IPS-18c (cell line): ENCODE results near the gene ZC3H12C.
"Not testable (repeated sequence)": the region's sequence is repeated elsewhere in the genome, so short reads cannot be mapped to it uniquely, and the experiment has no call there.

ENCODE experiments used
- H3K4me3 ChIP-seq: 2 replicates; pipeline ENCODE4 v1.7.0; 2013; ENCODE audit warnings: low read depth, mild to moderate bottlenecking, low read length, moderate library complexity; ENCODE audit not compliant: insufficient read depth
- H3K9me3 ChIP-seq: one replicate; pipeline ENCODE4 v1.6.1; 2013; ENCODE audit warnings: mild to moderate bottlenecking, low read length, moderate library complexity; ENCODE audit not compliant: control insufficient read depth, insufficient read depth

Gene ZC3H12C

DNA sequence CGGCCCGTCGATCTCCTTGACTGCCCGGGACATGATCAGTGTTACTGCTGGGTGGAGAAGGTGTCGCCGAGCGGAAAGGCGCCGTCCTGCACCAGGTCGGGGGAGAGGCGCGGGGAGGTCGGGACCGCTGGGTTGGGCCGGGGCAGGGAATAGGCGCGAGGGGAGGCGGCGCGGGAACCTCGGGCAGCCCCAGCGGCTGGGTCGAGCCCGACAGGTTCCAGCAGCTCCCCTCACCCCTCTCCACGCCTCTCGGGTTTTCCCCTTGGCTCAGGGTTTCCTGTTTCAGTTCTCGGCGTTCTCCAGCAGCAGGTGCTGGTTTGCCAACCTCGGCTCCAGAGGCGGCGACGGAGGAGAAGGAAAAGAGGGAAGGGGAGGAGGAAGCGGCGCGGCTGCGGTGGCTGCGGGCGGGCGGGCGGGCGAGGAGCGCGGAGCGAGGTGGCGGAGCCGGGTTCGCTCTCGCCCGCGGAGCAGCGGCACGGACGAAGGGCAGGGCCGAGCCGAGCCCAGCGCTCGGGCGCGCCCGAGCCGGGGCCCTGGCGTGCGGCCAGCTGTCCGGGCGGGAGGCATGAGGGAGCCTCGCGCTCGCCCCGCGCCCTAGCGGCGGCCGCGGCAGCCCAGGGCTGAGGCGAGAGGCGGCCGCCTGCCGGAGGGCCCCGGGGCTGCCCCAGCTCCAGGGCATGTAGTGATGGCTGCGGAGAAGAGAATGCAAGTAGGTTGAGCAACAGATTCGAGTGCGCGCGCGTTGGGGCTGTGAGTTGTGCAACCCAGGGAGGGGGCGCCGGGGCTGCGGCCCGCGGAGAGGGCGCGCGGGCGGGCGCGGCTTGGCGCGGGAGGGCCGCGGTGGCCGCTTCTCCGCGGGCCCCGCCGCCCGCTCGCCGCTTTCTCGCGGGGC is at the start of gene ZC3H12C:
Gene ZC3H12C (plus strand): TSS at position 878 of the 892 bp plus-strand sequence. CDS start 20 bp downstream, outside the sequence.
- no peaks in the 10 kb centered on the region for H3K9me3 ChIP-seq
- peak within 1 kb of the TSS; percentile 80 for H3K4me3 ChIP-seq

DNA sequence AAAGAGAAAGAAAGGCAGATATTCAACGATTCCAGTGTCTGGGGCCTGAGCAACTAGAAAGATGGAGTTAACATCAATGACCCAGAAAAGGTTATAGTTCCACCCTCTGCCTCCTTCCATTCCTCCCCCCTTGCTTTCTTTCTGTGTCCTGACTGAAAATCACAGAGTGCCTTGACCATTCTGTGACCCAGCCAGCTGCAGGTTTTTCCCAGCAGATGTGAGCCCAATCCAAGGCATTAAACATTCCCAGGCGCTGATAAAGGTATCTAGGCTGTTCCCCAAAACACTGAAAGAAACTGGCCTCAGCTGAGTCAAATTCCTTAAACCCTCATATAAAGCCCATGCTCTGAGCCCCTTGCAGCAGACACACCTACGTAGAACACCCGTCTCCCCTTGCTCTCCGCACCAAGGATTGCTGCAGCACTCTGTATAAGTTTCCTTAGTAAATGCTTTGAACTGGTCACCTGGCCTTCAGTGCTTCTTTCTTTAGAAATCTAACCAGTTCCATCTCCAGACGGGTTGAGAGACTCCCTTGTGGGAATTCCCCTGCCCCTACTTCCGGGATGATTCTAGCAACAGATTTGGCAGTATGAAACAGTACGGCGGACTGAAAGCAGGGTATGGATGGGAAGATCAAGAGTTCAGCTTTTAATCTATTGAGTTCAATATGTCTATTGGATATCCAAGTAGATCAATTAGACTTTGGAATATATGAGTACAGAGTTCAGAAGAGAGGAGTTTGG is 48.8 kb upstream of the ZC3H12C start:
- Histone ChIP-seq H3K9me3 (no peaks in the 10 kb centered on the region), H3K4me3 (no peak overlapping the region)

DNA sequence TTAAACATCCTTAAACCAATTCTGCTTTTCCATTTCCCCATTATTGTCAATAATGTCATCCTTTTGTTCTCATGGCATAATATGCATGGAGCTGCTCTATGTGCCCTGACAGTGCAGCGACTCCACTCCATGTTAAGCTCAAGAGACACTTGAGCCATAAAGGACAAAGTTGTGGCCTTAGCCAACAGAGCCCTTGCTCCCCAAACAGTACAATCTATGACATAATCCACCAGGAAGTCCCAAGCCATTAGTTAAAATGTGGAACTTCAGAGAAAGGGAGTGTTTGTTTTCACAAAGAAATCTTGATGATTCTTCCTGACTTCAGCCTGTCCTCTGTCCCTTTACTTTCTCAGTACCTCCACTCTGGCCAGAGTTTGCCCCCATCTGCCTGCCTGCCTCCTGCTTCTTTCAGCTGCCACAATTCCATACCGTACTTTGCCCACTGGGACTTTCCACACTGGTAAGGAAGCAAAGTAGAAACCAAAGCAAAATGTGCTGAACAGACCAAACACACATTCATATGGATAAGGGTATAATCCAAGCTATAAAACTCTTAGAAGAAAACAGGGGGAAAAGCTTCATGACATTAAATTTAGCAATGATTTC is 46.3 kb upstream of the ZC3H12C start:
- H3K4me3 ChIP-seq, result no peak overlapping the region
- no peaks in the 10 kb centered on the region for H3K9me3 ChIP-seq

DNA sequence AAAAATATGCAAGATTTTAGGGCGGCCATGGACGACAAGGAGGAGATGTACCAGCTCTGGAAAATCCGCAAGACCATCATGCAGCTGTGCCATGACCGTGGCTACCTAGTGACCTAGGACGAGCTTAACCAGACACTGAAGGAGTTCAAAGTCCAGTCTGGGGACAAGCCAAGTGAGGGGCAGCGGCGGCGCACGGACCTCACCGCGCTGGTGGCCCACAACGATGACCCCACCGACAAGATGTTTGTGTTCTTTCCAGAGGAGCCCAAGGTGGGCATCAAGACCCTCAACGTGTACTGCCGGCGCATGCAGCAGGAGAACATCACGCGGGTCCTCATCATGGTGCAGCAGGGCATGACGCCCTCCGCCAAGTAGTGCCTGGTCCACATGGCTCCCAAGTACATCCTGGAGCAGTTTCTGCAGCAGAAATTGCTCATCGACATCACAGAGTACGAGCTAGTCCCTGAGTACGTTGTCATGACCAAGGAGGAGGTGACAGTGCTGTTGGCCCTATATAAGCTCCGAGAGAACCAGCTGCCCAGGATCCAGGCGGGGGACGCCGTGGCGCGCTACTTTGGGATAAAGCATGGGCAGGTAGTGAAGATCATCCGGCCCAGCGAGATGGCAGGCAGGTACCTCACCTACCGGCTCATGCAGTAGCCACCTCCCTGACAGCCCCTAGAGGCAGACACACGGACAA is 43.5 kb upstream of the ZC3H12C start:
- Histone ChIP-seq H3K4me3 (no peak overlapping the region), H3K9me3 (peaks cover 6% of the 10 kb centered on the region)

DNA sequence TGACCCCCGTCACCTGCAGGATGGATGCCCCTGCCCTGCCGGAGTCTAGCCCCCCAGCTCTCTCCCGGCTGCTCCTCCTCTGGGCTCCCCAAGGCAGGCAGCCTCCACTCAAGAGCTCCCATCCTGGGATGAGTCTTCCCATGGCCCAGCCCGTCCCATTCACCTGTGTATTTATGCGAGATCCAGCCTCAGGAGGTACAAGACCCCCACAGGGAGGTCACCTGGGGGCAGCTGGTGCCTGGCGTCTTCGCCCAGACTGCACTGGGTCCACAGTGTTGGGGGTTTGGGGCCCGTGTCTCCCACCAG is 43.0 kb upstream of the ZC3H12C start:
- Histone ChIP-seq H3K9me3 (peaks cover 6% of the 10 kb centered on the region), H3K4me3 (no peak overlapping the region)

DNA sequence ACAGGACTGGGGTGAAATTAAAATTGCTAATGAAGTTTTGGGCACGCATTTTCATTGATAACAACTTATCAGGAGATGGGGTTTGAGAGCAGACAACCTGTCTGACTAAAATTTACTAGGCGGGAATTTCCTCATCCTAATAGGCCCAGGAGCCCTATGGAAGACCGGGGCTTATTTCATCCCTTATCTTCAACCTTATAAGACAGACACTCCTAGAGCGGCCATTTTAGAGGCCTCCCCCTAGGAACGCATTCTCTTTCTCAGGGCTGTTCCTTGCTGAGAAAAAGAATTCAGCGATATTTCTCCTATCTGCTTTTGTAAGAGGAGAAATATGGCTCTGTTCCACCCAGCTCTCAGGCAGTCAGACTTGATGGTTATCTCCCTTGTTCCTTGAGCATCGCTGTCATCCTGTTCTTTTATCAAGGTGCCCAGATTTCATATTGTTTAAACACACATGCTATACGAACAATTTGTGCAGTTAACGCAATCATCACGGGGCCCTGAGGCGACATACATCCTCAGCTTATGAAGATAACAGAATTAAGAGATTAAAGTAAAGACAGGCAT is 39.3 kb upstream of the ZC3H12C start:
- H3K9me3 ChIP-seq, result peaks cover 6% of the 10 kb centered on the region
- H3K4me3 ChIP-seq, result no peak overlapping the region

DNA sequence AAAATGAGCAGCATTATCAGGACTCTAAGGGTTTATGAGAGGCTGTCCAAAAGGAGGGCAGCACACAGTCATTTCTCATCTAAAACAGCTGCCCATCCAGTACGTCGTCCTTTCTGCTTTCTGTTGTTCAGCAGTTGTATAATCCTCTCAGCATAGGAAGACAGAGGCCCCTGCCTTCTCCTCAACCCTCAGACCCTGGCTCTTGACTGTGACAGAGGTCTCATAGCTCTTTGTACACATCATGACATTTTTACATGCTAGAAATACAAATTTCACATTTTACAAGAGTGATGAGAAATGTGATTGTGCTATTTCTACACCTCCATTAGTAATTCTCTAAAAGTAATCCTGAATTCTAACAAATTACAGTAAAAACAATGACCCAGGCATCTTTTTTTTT is 36.2 kb upstream of the ZC3H12C start:
- H3K9me3 ChIP-seq, result peaks cover 6% of the 10 kb centered on the region
- H3K4me3 ChIP-seq, result no peak overlapping the region

DNA sequence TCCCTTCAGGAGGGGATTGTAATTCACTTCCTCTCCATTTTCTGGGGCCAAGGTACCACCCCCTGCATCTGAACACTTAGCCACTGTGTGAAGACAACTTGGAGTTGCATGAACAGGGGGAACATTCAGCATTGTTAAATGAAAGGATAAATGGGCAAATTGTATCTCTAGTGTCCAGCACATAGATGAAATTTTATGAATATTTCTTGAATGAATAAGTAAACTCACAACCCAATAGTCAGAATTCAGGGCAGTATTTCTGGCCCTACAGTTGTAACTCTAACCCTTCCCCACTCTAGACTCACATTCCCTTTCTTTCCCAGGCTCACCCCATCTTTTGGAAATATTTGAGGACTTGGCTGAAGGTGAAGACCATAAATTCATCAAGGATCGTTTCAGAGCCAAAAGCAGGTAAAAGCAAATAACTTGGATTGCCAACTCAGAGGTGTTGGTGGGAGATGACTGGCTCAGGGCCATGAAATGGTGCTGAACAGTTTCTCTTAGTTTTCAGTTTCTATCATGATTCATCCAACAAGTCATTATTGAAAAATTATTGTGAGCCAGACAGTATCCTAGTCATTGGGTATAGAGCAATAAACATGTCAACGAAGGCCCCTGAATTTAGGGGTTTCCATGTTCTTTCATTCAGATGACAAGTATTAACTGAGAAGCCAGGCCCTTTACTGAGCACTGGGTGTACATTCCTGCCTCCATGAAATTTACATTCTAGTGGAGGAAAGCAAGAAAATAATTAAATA is 33.3 kb upstream of the ZC3H12C start:
- H3K4me3 ChIP-seq, result no peak overlapping the region
- no peaks in the 10 kb centered on the region for H3K9me3 ChIP-seq

DNA sequence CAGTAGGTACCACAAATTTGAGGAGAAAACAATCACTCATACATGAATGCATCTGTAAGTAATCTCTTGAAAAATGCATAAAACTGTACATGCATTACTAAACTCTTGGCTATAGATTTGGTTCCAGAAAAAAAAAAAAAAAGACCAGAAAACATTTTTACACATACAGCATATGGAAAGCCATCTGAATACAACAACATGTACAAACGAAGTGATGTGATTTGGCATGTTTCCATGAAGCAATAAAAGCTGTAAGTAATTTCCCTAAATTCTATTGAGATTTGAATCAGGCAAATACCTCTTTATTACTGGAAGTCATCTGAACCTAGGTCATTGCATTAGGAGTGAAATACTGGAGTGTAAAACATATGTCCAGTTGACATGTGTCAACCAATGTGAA is 31.9 kb upstream of the ZC3H12C start:
- no peak overlapping the region for H3K4me3 ChIP-seq

DNA sequence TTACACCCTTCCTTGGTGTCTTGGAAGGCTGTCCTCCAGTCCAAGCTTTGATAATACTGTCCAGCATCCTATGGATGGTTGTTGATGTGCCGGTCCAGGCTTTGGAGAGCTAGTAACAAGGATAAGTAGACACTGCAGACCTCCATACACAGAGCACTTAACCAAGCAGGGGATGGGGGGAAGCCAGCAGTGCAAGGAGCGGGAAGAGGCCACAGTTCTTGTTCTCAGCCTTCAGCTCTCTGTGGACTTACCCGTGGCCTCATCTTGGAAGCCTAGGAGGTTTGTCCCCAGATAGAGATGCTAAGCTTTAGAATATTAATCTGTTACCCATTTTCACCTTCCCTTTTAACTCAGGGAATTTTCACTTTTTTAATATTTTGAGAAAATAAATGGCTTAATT is 30.9 kb upstream of the ZC3H12C start:
- Histone ChIP-seq H3K4me3 (no peak overlapping the region), H3K9me3 (no peaks in the 10 kb centered on the region)

More for the DNA sequence above, 31.9 kb upstream of the ZC3H12C start:
- no peaks in the 10 kb centered on the region for H3K9me3 ChIP-seq

DNA sequence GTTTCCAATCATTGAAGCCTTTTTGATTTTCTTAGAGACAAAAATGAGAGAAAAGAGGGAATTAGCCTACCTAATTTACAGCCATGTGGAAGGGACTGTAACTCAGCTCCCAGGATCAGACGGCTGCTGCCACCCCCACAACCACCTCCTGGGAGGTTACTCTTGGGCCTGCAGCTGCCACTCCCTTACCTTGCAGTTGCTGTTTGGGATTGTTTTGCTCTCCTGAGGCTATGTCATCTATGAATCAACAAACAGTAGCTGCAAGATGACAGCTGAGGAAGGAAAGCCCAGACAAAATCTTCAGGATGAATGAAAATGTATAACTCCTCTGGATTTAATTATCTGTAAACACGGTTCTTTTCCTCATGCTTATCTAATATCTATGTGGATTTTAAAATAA is 28.0 kb upstream of the ZC3H12C start:
- Histone ChIP-seq H3K4me3 (no peak overlapping the region), H3K9me3 (no peaks in the 10 kb centered on the region)

DNA sequence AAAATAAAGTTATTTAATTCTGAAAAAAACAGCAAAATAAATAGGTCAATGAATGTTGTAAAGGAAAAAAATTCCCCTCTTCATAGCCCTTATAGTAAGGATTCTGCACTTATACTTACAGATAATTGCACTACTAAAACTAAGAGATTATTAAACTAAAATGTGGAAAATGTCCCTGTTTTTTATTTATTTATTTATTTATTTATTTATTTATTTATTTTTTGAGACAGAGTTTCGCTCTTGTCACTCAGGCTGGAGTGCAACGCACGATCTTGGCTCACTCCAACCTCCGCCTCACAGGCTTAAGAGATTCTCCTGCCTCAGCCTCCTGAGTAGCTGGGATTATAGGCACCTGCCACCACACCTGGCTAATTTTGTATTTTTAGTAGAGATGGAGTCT is 25.2 kb upstream of the ZC3H12C start:
- not testable (repeated sequence) for H3K4me3 ChIP-seq, H3K9me3 ChIP-seq

DNA sequence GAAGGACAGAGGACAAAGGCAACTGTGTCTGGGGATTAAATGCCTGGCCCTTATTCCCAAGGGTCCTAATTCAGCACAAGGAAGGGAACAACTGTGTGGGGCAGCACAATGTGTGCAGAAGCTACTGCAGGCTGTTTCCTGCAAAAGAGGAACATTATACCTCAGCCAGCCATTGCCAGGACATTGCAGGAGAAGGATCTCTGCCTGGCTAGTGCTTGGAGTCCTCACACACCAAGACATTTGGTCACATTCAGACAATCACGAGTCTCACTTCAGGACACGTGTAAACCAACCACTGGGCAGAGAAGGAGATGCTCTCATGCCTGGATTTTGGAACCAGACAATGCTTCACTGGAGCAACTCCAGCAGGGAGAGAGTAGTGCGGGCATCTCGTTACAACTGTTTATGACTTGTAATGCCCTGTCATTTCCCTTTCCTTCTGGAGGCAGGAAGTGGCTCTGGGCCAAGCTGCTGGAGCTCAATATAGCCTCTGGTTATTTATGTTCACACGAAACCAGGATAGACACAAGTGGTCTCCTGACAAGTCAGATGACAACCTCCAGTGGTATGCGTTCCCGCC is 23.9 kb upstream of the ZC3H12C start:
- Histone ChIP-seq H3K4me3 (no peak overlapping the region), H3K9me3 (no peaks in the 10 kb centered on the region)

DNA sequence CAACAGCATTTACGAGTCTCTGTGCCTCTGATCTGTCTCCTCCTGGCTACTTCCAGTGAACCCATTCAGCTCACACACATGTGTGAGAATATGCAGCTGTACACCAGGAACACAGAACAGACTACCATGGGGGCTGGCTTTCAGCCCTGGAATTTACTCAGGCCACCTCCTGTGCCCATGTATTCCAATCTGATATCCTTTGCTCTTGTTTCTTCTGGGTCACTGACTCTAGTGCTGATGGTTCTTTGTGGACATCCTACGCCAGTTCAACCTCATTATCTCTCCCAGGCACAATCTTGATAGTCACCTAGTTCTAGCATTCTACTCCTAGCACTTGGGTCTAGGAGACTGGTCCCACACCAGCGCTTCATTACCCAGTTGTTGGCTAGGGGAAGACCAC is 23.0 kb upstream of the ZC3H12C start:
- Histone ChIP-seq H3K9me3 (no peaks in the 10 kb centered on the region), H3K4me3 (no peak overlapping the region)

DNA sequence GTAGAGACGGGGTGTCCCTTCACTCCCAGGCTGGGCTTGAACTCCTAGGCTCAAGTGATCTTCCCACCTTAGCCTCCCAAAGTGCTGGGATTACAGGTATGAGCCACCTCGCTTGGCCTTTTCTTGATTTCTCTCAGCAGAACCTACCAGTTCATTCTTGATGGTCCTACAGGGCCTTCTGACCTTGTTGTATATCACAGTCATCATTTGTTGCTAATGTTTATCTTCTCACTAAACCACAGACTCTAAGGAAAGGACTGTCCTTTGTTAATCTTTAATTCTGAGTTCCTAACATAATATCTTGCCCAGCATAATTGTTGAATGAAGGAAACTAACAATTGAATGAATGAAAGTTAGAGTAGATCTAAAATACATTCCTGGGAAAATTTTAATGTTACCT is 22.0 kb upstream of the ZC3H12C start:
- Histone ChIP-seq H3K4me3 (no peak overlapping the region), H3K9me3 (no peaks in the 10 kb centered on the region)

DNA sequence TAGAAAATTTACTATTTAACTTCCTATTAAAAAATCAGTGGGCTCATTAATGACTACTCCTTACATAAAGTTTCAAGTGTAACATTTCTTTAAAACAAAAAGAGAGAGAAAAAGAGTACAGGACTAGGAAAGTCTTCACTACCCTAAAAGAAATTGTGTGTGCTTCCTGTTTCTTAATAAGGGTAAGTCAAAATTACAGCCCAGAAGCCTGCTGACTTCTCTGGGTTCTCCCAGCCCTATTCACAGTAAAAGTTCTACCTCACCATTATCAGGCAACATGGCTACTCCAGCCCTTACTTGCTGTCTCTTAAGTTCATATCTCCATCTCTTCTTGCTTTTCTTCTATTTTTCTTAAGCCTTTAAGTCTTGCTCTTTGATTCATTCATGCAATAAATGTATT is 20.3 kb upstream of the ZC3H12C start:
- Histone ChIP-seq H3K4me3 (no peak overlapping the region), H3K9me3 (no peaks in the 10 kb centered on the region)
